Activated T-cell treated with anti-CD3 and anti-CD28 coated beads, Interleukin-2, amount 50 U/mL, for 24 hours (primary cell): ENCODE data around the gene RAB27B.

ENCODE experiments used
- DNase-seq: peaks from one replicate; pipeline ENCODE4 v3.0.0-alpha.2; 2020
- H3K27ac Mint-ChIP-seq: 2 replicates; pipeline ENCODE4 v1.8.0; 2020; ENCODE audit warnings: mild to moderate bottlenecking, mixed read lengths
- H3K27me3 Mint-ChIP-seq: 2 replicates; pipeline ENCODE4 v1.8.0; 2020; ENCODE audit warnings: mixed read lengths
- H3K36me3 Mint-ChIP-seq: 2 replicates; pipeline ENCODE4 v1.8.0; 2020; ENCODE audit warnings: low read depth, mixed read lengths
- H3K4me1 Mint-ChIP-seq: 2 replicates; pipeline ENCODE4 v1.8.0; 2020; ENCODE audit warnings: low read depth, mixed read lengths
- H3K4me3 Mint-ChIP-seq: 2 replicates; pipeline ENCODE4 v1.8.0; 2020; ENCODE audit warnings: mild to moderate bottlenecking, moderate library complexity, mixed read lengths
- H3K9me3 Mint-ChIP-seq: 2 replicates; pipeline ENCODE4 v1.8.0; 2020; ENCODE audit warnings: mixed read lengths

Gene RAB27B

GRCh38 chr18:54900290-54900689, 72.0 kb downstream of the RAB27B start:
- Mint-ChIP-seq H3K9me3 (no peaks in the 10 kb centered on the region), H3K4me1 (no peaks in the 10 kb centered on the region), H3K4me3 (no peak overlapping the region), H3K27me3 (no peaks in the 10 kb centered on the region), H3K27ac (no peak overlapping the region), H3K36me3 (no peaks in the 10 kb centered on the region)
- DNase-seq, result no peak

DNA sequence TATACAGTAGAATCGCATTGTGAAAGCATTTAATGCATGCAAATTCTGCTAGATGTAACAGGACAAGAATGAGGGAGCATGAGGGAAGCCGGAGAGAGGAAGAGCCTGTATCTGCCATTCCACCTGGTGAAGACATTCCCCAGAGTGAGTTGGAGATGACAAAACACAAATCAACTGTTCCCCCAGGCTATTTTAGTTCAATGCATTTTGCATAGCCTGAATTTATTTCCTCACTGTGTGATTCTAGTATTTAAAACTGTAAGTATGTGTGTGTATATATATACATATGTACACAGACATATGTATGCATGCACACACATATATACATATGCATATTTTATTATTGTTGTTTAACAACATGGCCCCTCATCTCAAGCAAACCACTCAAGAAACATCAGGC, 76.3 kb downstream of the RAB27B start:
- no peaks in the 10 kb centered on the region for H3K36me3 Mint-ChIP-seq
- H3K4me3 Mint-ChIP-seq, result no peak overlapping the region
- no peak overlapping the region for H3K27ac Mint-ChIP-seq
- no peaks in the 10 kb centered on the region for H3K4me1 Mint-ChIP-seq
- no peaks in the 10 kb centered on the region for H3K9me3 Mint-ChIP-seq
- no peak for DNase-seq
- peaks cover 6% of the 10 kb centered on the region for H3K27me3 Mint-ChIP-seq

- Mint-ChIP-seq H3K4me1 (no peaks in the 10 kb centered on the region), H3K36me3 (no peaks in the 10 kb centered on the region), H3K27me3 (peaks cover 6% of the 10 kb centered on the region), H3K4me3 (no peak overlapping the region), H3K9me3 (no peaks in the 10 kb centered on the region), H3K27ac (no peak overlapping the region)
- no peak for DNase-seq
These were observed 77.4 kb downstream of the RAB27B start for GRCh38 chr18:54905629-54906028.

GRCh38 chr18:54906331-54907185, 78.3 kb downstream of the RAB27B start:
- Mint-ChIP-seq H3K9me3 (no peaks in the 10 kb centered on the region), H3K36me3 (no peaks in the 10 kb centered on the region), H3K4me1 (no peaks in the 10 kb centered on the region), H3K4me3 (no peak overlapping the region), H3K27me3 (peaks cover 6% of the 10 kb centered on the region), H3K27ac (no peak overlapping the region)
- DNase-seq, result no peak

- Mint-ChIP-seq H3K4me3 (no peak overlapping the region), H3K36me3 (no peaks in the 10 kb centered on the region), H3K27ac (no peak overlapping the region), H3K4me1 (no peaks in the 10 kb centered on the region), H3K9me3 (no peaks in the 10 kb centered on the region), H3K27me3 (peaks cover 6% of the 10 kb centered on the region)
- no peak for DNase-seq
These were observed 81.3 kb downstream of the RAB27B start for GRCh38 chr18:54909538-54909937.

DNA sequence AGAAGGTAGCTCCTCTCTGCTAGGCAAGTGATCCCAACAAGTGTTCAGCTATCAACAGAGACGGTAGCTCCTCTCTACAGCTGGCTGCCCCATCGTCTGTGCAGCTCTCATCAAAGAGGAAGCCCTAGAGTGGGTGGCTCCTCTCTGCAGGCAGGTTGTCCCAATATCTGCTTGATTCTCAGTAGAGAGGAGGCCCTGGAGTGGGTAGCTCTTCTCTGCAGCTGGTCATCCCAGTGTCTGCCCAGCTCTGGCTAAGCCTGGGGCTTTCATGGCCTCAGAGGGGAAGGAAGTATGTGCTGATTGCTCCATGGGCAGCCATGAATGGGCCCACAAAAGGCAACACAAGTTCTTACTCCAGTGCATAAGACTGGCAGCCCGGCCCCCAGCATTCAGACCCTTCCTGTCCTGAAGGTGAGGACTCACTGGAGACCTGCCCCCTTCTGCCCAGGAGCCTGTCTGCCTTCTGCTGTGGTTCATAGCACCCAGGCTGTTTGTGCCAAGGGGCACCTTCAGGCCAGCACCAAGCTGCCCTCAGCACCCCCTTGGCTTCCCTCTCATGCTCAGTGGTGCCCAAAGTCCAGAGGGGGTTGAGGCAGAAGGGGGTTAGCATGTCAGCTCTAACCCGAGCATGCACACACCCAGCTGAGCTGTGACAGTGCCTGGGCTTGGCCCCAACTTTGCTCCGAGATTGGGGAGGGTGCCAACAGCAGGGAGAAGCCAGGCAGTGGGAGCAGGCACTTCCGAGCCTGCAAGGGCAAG, 82.1 kb downstream of the RAB27B start:
- H3K4me3 Mint-ChIP-seq, result no peak overlapping the region
- H3K27me3 Mint-ChIP-seq, result peaks cover 6% of the 10 kb centered on the region
- no peaks in the 10 kb centered on the region for H3K4me1 Mint-ChIP-seq
- no peak for DNase-seq
- no peaks in the 10 kb centered on the region for H3K36me3 Mint-ChIP-seq
- no peak overlapping the region for H3K27ac Mint-ChIP-seq
- no peaks in the 10 kb centered on the region for H3K9me3 Mint-ChIP-seq

- no peak overlapping the region for H3K4me3 Mint-ChIP-seq
- DNase-seq, result no peak
- H3K27ac Mint-ChIP-seq, result no peak overlapping the region
- H3K9me3 Mint-ChIP-seq, result no peaks in the 10 kb centered on the region
- peaks cover 6% of the 10 kb centered on the region for H3K27me3 Mint-ChIP-seq
- no peaks in the 10 kb centered on the region for H3K4me1 Mint-ChIP-seq
- H3K36me3 Mint-ChIP-seq, result no peaks in the 10 kb centered on the region
These were observed 83.3 kb downstream of the RAB27B start for GRCh38 chr18:54911551-54911950.

- Mint-ChIP-seq H3K9me3 (no peaks in the 10 kb centered on the region), H3K27ac (no peak overlapping the region), H3K27me3 (no peaks in the 10 kb centered on the region), H3K4me3 (no peak overlapping the region), H3K4me1 (no peaks in the 10 kb centered on the region), H3K36me3 (no peaks in the 10 kb centered on the region)
- no peak for DNase-seq
These were observed 86.5 kb downstream of the RAB27B start for GRCh38 chr18:54914816-54915215.

DNA sequence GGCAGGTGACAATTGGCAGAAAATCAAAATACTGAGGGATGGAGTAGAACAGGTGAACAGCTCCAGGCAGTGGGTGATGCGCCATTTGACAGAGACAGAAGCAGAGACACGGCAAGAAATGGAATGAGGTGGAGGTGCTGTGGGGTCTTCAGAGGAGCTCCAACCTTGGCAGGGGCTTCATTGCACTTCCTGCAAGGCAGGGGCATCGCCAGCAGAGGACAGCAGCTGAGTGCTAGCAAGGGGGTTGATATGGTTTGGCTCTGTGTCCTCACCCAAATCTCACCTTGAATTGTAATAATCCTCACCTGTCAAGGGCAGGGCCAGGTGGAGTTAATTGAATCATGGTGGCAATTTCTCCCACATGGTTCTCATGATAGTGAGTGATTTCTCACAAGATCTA, 88.2 kb downstream of the RAB27B start:
- Mint-ChIP-seq H3K9me3 (no peaks in the 10 kb centered on the region), H3K4me3 (no peak overlapping the region), H3K27me3 (no peaks in the 10 kb centered on the region), H3K4me1 (no peaks in the 10 kb centered on the region), H3K27ac (no peak overlapping the region), H3K36me3 (no peaks in the 10 kb centered on the region)
- no peak for DNase-seq

GRCh38 chr18:54918060-54918459, 89.8 kb downstream of the RAB27B start:
- Mint-ChIP-seq H3K27ac (no peak overlapping the region), H3K4me1 (no peaks in the 10 kb centered on the region), H3K27me3 (no peaks in the 10 kb centered on the region), H3K36me3 (no peaks in the 10 kb centered on the region), H3K4me3 (no peak overlapping the region), H3K9me3 (no peaks in the 10 kb centered on the region)
- DNase-seq, result no peak

DNA sequence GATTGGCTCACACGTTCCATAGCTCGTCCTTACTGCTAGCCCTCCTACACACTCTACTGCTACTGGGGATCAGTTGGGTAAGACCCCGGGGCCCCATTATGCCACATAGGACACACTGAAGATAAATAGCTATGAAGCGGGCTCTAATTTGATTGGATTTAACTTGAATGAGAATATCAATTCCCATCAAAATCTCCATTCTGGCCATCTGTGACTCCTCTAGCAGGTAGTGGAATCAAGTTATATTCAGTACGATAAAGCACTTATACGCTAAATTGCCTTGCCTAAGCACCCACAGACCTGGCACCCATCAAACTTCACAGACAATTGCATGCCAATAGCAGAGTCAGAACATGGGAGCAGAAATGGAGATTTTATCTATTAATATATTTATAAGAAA, 91.1 kb downstream of the RAB27B start:
- no peaks in the 10 kb centered on the region for H3K27me3 Mint-ChIP-seq
- no peak overlapping the region for H3K4me3 Mint-ChIP-seq
- H3K4me1 Mint-ChIP-seq, result peaks cover under 1% of the 10 kb centered on the region
- no peaks in the 10 kb centered on the region for H3K36me3 Mint-ChIP-seq
- DNase-seq, result no peak
- no peak overlapping the region for H3K27ac Mint-ChIP-seq
- H3K9me3 Mint-ChIP-seq, result no peaks in the 10 kb centered on the region

DNA sequence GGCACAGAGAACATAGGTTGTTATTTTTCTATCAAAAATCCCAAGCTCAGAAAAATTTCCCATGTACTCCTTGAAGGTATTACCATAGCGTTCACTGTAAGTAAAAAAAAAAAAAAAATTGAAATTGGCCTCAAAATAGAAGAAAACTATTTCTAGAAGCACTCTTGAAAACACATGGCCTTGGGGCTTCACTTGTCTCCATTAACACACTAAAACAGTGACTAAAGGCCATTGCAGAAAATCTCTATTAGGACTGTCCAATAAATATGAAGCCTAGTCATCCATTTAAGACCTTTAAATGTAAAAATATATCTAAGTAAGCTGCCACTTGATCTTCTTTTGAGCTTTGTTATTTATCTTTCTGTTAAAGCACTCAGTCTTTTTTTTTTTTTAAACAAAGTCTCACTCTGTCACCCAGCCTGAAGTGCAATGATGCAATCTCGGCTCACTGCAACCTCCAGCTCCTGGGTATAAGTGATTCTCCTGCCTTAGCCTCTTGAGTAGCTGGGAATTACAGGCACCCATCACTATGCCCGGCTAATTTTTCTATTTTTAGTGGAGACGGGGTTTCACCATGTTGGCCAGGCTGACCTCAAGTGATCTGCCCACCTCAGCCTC, 95.2 kb downstream of the RAB27B start:
- Mint-ChIP-seq H3K9me3 (no peaks in the 10 kb centered on the region), H3K4me3 (no peak overlapping the region), H3K27ac (no peak overlapping the region), H3K27me3 (no peaks in the 10 kb centered on the region), H3K36me3 (no peaks in the 10 kb centered on the region), H3K4me1 (peaks cover 7% of the 10 kb centered on the region)
- no peak for DNase-seq

GRCh38 chr18:54924948-54925347, 96.7 kb downstream of the RAB27B start:
- Mint-ChIP-seq H3K4me3 (no peak overlapping the region), H3K9me3 (no peaks in the 10 kb centered on the region), H3K27ac (no peak overlapping the region), H3K4me1 (peaks cover 7% of the 10 kb centered on the region), H3K27me3 (no peaks in the 10 kb centered on the region), H3K36me3 (no peaks in the 10 kb centered on the region)
- no peak for DNase-seq

- no peaks in the 10 kb centered on the region for H3K9me3 Mint-ChIP-seq
- H3K27me3 Mint-ChIP-seq, result no peaks in the 10 kb centered on the region
- H3K27ac Mint-ChIP-seq, result no peak overlapping the region
- DNase-seq, result no peak
- no peaks in the 10 kb centered on the region for H3K36me3 Mint-ChIP-seq
- H3K4me3 Mint-ChIP-seq, result no peak overlapping the region
- H3K4me1 Mint-ChIP-seq, result peaks cover 7% of the 10 kb centered on the region
These were observed 98.5 kb downstream of the RAB27B start for GRCh38 chr18:54926593-54927325.
